ENCODE results near the gene RALGPS1. TPM values are rescaled to one million over a fixed set of nuclear protein-coding genes. Genes with fewer than 3 reads are reported as not detected.

The RALGPS1 gene
- total RNA-seq, 1 experiment from 2014 or later, result 0.03 TPM

DNA sequence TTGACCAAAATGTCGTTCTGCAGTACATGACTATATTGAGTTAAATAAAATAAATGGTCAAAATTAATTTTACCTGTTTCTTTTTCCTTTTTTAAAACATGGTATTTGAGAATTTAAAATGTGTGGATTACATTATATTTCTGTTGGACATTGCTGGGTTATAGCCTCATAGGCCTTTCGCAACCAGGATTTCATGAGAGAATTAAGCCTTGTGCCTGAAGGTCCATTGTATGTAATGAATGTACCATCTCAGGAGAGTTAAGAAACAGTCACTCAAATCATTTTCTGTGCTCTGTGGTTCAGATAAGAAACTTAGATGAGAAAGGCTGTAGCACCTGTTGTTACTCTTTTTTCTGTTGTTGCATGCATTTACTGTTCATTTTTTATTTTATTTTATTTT, 104.4 kb downstream of the RALGPS1 start:
- Histone ChIP-seq H3K36me3 (no peaks in the 10 kb centered on the region), H3K9me3 (no peaks in the 10 kb centered on the region), H3K4me3 (no peak overlapping the region), H3K27me3 (no peaks in the 10 kb centered on the region)
- no peak for DNase-seq

- no peaks in the 10 kb centered on the region for H3K27me3 ChIP-seq
- DNase-seq, result no peak
- H3K4me3 ChIP-seq, result no peak overlapping the region
These were observed 105.6 kb downstream of the RALGPS1 start for GRCh38 chr9:127020036-127020801.

DNA sequence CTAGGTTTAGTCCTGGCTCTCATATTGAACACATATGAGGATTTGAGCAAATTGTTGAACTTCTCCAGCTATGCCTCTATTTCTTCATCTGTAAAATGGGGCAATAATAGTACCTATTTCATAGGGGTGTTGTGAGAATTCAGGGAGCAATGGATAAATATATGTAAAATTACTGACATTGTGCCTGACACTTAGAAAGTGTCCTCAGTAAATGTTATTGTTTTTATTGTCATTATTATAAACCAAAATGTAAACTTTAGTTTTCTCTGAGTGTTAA, 106.2 kb downstream of the RALGPS1 start:
- no peak for DNase-seq
- Histone ChIP-seq H3K9me3 (no peaks in the 10 kb centered on the region), H3K36me3 (no peaks in the 10 kb centered on the region)

More at GRCh38 chr9:127020036-127020801, 105.6 kb downstream of the RALGPS1 start:
- no peaks in the 10 kb centered on the region for H3K36me3 ChIP-seq
- no peaks in the 10 kb centered on the region for H3K9me3 ChIP-seq

GRCh38 chr9:127021664-127022363, 107.2 kb downstream of the RALGPS1 start:
- Histone ChIP-seq H3K9me3 (no peaks in the 10 kb centered on the region), H3K36me3 (no peaks in the 10 kb centered on the region), H3K27me3 (no peaks in the 10 kb centered on the region), H3K4me3 (no peak overlapping the region)
- peak; percentile 90 for DNase-seq

More for the DNA sequence above, 106.2 kb downstream of the RALGPS1 start:
- no peak overlapping the region for H3K4me3 ChIP-seq
- no peaks in the 10 kb centered on the region for H3K27me3 ChIP-seq

GRCh38 chr9:127022913-127023660, 108.5 kb downstream of the RALGPS1 start:
- Histone ChIP-seq H3K36me3 (no peaks in the 10 kb centered on the region), H3K4me3 (no peak overlapping the region), H3K27me3 (no peaks in the 10 kb centered on the region), H3K9me3 (no peaks in the 10 kb centered on the region)
- no peak for DNase-seq

DNA sequence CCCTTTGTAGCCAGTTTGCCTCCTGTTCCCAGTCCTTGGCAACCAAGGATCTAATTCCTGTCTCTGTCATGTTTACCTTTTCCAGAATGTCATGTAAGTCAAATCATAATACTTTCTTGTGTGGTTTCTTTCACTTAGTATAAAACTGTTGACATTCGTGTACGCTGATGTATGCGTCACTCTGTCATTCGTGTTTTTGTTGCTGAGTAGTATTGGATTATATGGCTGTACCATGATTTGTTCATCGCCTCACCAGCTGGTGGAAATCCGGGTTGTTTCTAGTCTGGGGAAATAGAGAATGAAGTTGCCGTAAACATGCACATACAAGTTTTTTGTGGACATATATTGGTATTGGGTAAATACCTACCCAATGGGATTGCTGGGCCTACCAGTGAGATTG, 110.5 kb downstream of the RALGPS1 start:
- H3K27me3 ChIP-seq, result no peaks in the 10 kb centered on the region
- no peaks in the 10 kb centered on the region for H3K36me3 ChIP-seq
- H3K4me3 ChIP-seq, result no peak overlapping the region
- no peaks in the 10 kb centered on the region for H3K9me3 ChIP-seq
- DNase-seq, result no peak

- Histone ChIP-seq H3K27me3 (no peaks in the 10 kb centered on the region), H3K9me3 (no peaks in the 10 kb centered on the region), H3K36me3 (no peaks in the 10 kb centered on the region), H3K4me3 (no peak overlapping the region)
- DNase-seq, result no peak
These were observed 113.1 kb downstream of the RALGPS1 start for GRCh38 chr9:127027694-127028093.

- H3K4me3 ChIP-seq, result no peak overlapping the region
- DNase-seq, result no peak
- no peaks in the 10 kb centered on the region for H3K9me3 ChIP-seq
- no peaks in the 10 kb centered on the region for H3K36me3 ChIP-seq
- H3K27me3 ChIP-seq, result no peaks in the 10 kb centered on the region
These were observed 115.0 kb downstream of the RALGPS1 start for GRCh38 chr9:127029548-127029947.

- no peak for DNase-seq
These were observed 116.5 kb downstream of the RALGPS1 start for GRCh38 chr9:127030814-127031740.

GRCh38 chr9:127032256-127032655, 117.7 kb downstream of the RALGPS1 start:
- Histone ChIP-seq H3K27me3 (no peaks in the 10 kb centered on the region), H3K4me3 (no peak overlapping the region), H3K9me3 (no peaks in the 10 kb centered on the region), H3K36me3 (no peaks in the 10 kb centered on the region)
- no peak for DNase-seq

More at GRCh38 chr9:127030814-127031740, 116.5 kb downstream of the RALGPS1 start:
- H3K4me3 ChIP-seq, result no peak overlapping the region
- H3K36me3 ChIP-seq, result no peaks in the 10 kb centered on the region
- no peaks in the 10 kb centered on the region for H3K9me3 ChIP-seq
- no peaks in the 10 kb centered on the region for H3K27me3 ChIP-seq

- no peaks in the 10 kb centered on the region for H3K9me3 ChIP-seq
- no peak for DNase-seq
- H3K4me3 ChIP-seq, result no peak overlapping the region
- H3K36me3 ChIP-seq, result no peaks in the 10 kb centered on the region
- no peaks in the 10 kb centered on the region for H3K27me3 ChIP-seq
These were observed 118.5 kb downstream of the RALGPS1 start for GRCh38 chr9:127033061-127033460.

DNA sequence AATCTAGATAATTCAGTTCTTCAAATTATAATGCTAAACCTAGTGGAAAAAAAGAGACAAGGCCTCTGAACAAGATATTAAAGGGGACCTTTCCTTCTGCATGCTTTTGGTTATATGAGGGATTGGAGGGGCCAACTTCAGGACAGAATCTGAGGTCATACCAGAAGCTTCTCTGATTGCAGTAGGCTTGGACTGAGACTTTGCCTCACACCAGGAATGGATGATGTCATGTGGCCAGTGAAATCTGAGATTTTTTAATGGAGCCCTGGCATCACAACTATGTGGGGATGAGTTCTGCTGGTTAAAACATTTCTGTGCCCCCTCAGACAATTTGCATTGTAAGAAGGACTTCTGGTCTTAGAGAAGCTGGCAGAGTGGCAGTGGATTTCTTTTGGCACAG, 119.2 kb downstream of the RALGPS1 start:
- Histone ChIP-seq H3K9me3 (no peaks in the 10 kb centered on the region), H3K4me3 (no peak overlapping the region), H3K27me3 (no peaks in the 10 kb centered on the region), H3K36me3 (no peaks in the 10 kb centered on the region)
- no peak for DNase-seq

DNA sequence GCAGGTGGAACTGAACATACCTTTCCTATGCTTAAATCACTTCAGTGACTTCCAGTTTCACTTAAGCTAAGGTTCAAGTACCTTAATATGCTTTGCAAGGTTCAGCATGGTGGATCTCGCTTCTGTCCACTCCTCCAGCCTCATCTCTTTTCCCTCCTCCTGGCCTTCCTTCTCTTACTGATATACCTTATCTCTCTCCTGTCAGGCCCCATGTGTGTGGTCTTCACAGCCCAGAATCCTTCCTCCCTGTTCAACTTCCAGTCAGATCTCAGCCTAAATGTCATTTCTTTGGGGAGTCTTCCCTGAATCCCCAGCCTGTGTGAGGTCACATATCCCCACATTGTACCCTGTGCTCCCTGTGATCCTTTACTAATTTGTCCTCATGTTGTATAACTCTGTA, 120.1 kb downstream of the RALGPS1 start:
- Histone ChIP-seq H3K4me3 (no peak overlapping the region), H3K27me3 (no peaks in the 10 kb centered on the region), H3K36me3 (no peaks in the 10 kb centered on the region), H3K9me3 (no peaks in the 10 kb centered on the region)
- no peak for DNase-seq

GRCh38 chr9:127035423-127035822, 120.8 kb downstream of the RALGPS1 start:
- Histone ChIP-seq H3K27me3 (no peaks in the 10 kb centered on the region), H3K9me3 (no peaks in the 10 kb centered on the region), H3K36me3 (no peaks in the 10 kb centered on the region), H3K4me3 (no peak overlapping the region)
- DNase-seq, result no peak

- DNase-seq, result no peak
- Histone ChIP-seq H3K36me3 (no peaks in the 10 kb centered on the region), H3K9me3 (no peaks in the 10 kb centered on the region), H3K27me3 (no peaks in the 10 kb centered on the region), H3K4me3 (no peak overlapping the region)
These were observed 121.4 kb downstream of the RALGPS1 start for GRCh38 chr9:127035948-127036347.

- no peak for DNase-seq
- no peak overlapping the region for H3K4me3 ChIP-seq
- H3K9me3 ChIP-seq, result no peaks in the 10 kb centered on the region
- no peaks in the 10 kb centered on the region for H3K36me3 ChIP-seq
- no peaks in the 10 kb centered on the region for H3K27me3 ChIP-seq
These were observed 121.9 kb downstream of the RALGPS1 start for GRCh38 chr9:127036437-127036836.
